GM12875 (cell line): Measurements from ENCODE around the gene CACNA2D3.

Source experiments
- H3K4me3 ChIP-seq: one replicate; pipeline ENCODE4 v1.5.1; 2011; ENCODE audit warnings: low read depth, low read length, control low read depth
- CTCF ChIP-seq: IDR thresholded peaks from 2 replicates; pipeline ENCODE4 v1.5.1; 2011; ENCODE audit warnings: low read depth, mild to moderate bottlenecking, control low read depth, inconsistent platforms, low read length, moderate library complexity, borderline replicate concordance; ENCODE audit not compliant: insufficient read depth

CACNA2D3 gene

GRCh38 chr3:54518011-54518675 is 395.8 kb downstream of the CACNA2D3 start:
- TF ChIP-seq CTCF: no peak
- no peak overlapping the region for H3K4me3 ChIP-seq

GRCh38 chr3:54519493-54519892 is 397.1 kb downstream of the CACNA2D3 start:
- no peak for TF ChIP-seq CTCF
- no peak overlapping the region for H3K4me3 ChIP-seq

- no peak overlapping the region for H3K4me3 ChIP-seq
- TF ChIP-seq CTCF: no peak
These were observed 397.7 kb downstream of the CACNA2D3 start for GRCh38 chr3:54520060-54520459.

GRCh38 chr3:54527521-54527920 is 405.2 kb downstream of the CACNA2D3 start:
- H3K4me3 ChIP-seq: no peak overlapping the region
- no peak for TF ChIP-seq CTCF

- no peak overlapping the region for H3K4me3 ChIP-seq
- no peak for TF ChIP-seq CTCF
These were observed 405.6 kb downstream of the CACNA2D3 start for GRCh38 chr3:54527953-54528352.

GRCh38 chr3:54528668-54529067 is 406.3 kb downstream of the CACNA2D3 start:
- TF ChIP-seq CTCF: no peak
- no peak overlapping the region for H3K4me3 ChIP-seq

- TF ChIP-seq CTCF: no peak
- H3K4me3 ChIP-seq: no peak overlapping the region
These were observed 407.7 kb downstream of the CACNA2D3 start for GRCh38 chr3:54530091-54530490.
